NCI-H2227 (cell line): ENCODE data around the gene KLHDC8A.
"Not testable (repeated sequence)": the region's sequence is repeated elsewhere in the genome, so short reads cannot be mapped to it uniquely, and the experiment has no call there.

Experiments
- DNase-seq: peaks from one replicate; lab custom pipeline; 2025; ENCODE audit not compliant: unreplicated experiment; lab: John Stamatoyannopoulos, UW

The KLHDC8A gene

GRCh38 chr1:205356440-205357139 is at the start of gene KLHDC8A:
Gene KLHDC8A (minus strand): TSS chr1:205356922. CDS start chr1:205343604, 13,318 bp downstream.
- peak; percentile 89 for DNase-seq

GRCh38 chr1:205406252-205406651 is 49.5 kb upstream of the KLHDC8A start:
- DNase-seq = not testable (repeated sequence)

- DNase-seq = not testable (repeated sequence)
Measured at GRCh38 chr1:205404484-205404883, 47.8 kb upstream of the KLHDC8A start.

GRCh38 chr1:205398586-205398985 is 41.9 kb upstream of the KLHDC8A start:
- DNase-seq = no peak

GRCh38 chr1:205396967-205397616 is 40.4 kb upstream of the KLHDC8A start:
- DNase-seq = peak; percentile 89

- no peak for DNase-seq
Measured at GRCh38 chr1:205395616-205396015, 38.9 kb upstream of the KLHDC8A start.

GRCh38 chr1:205392650-205393049 is 35.9 kb upstream of the KLHDC8A start:
- DNase-seq = no peak

- no peak for DNase-seq
Measured at GRCh38 chr1:205391386-205391785, 34.7 kb upstream of the KLHDC8A start.

GRCh38 chr1:205387845-205388244 is 31.1 kb upstream of the KLHDC8A start:
- DNase-seq = no peak

- DNase-seq = not testable (repeated sequence)
Measured at GRCh38 chr1:205382990-205383389, 26.3 kb upstream of the KLHDC8A start.

GRCh38 chr1:205382561-205382960 is 25.8 kb upstream of the KLHDC8A start:
- peak; percentile 12 for DNase-seq

GRCh38 chr1:205381305-205381704 is 24.6 kb upstream of the KLHDC8A start:
- DNase-seq = no peak

GRCh38 chr1:205380882-205381281 is 24.2 kb upstream of the KLHDC8A start:
- no peak for DNase-seq

- no peak for DNase-seq
Measured at GRCh38 chr1:205379056-205379455, 22.3 kb upstream of the KLHDC8A start.

- DNase-seq = no peak
Measured at GRCh38 chr1:205377355-205377754, 20.6 kb upstream of the KLHDC8A start.

GRCh38 chr1:205376739-205377138 is 20.0 kb upstream of the KLHDC8A start:
- DNase-seq = no peak

- peak; percentile 67 for DNase-seq
Measured at GRCh38 chr1:205375835-205376545, 19.3 kb upstream of the KLHDC8A start.

- no peak for DNase-seq
Measured at GRCh38 chr1:205374210-205375078, 17.7 kb upstream of the KLHDC8A start.

GRCh38 chr1:205373798-205374175 is 17.1 kb upstream of the KLHDC8A start:
- no peak for DNase-seq

GRCh38 chr1:205373022-205373797 is 16.5 kb upstream of the KLHDC8A start:
- peak; percentile 52 for DNase-seq
